ENCODE data around the gene TBCEL. TPM values are rescaled to one million over a fixed set of nuclear protein-coding genes. Genes with fewer than 3 reads are reported as not detected.

Gene TBCEL
- total RNA-seq, 2 experiments from 2014 or later, result 11.8 to 13.1 TPM

DNA sequence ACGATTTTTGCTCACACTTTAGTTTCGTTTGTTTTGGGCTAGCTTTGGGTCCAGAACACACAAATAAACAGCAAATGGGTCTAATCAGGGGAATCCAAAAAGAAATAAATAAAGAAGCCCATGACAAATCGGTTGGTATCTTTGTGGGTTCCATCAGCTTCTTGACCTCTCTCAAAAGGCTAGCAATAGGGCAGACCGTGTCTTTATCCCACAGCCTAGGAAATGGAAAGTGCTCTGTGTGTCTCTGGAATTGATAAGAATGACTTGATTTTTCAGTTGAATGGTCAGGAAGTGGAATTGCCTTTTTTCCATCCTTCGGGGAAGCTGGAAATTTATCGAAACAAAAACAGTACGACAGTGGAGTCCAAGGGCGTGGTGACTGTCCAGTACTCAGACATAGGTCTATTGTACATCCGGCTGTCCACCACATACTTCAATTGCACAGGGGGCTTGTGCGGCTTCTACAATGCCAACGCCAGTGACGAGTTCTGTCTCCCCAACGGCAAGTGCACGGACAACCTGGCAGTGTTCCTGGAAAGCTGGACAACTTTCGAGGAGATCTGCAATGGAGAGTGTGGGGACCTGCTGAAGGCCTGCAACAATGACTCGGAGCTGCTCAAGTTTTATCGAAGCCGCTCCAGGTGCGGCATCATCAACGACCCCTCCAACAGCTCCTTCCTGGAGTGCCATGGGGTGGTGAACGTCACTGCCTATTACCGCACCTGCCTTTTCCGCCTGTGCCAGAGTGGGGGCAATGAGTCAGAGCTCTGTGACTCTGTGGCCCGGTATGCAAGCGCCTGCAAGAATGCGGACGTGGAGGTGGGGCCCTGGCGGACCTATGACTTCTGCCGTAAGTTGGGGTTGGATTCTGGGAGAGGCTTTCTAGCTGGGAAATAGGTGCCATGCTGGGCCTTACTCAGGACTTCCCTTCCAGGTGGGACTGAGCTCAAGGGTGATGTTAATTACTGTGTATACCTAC, 105.7 kb downstream of the TBCEL start:
- Mint-ChIP-seq H3K9me3 (no peaks in the 10 kb centered on the region), H3K4me1 (no peaks in the 10 kb centered on the region), H3K36me3 (ENCODE audit: low read depth) (no peaks in the 10 kb centered on the region), H3K27me3 (no peaks in the 10 kb centered on the region), H3K27ac (no peak overlapping the region), H3K4me3 (no peak overlapping the region)
- CTCF ChIA-PET, result no interaction called here
- DNase-seq, result no peak
- POLR2A ChIA-PET, result no interaction called here

DNA sequence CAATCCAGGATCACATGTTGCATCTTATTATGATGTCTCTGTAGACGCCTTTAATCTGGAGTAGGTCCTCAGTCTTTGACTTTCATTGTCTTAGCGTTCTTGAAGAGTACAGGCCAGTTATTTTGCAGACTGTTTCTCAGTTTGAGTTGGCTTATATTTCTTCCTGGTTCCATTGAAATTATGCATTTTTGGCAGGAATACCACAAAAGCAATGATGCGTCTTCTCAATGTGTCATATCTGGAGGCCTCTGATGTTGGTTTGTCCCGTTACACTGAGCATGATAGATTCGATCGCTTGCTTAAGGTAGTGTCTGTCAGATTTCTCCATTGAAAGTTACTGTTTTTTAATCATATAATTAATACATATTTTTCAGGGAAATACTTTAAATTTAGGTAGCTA, 107.8 kb downstream of the TBCEL start:
- no peak for DNase-seq
- no peaks in the 10 kb centered on the region for H3K27me3 Mint-ChIP-seq
- H3K9me3 Mint-ChIP-seq, result no peaks in the 10 kb centered on the region
- no peaks in the 10 kb centered on the region for H3K4me1 Mint-ChIP-seq
- H3K36me3 Mint-ChIP-seq (ENCODE audit: low read depth), result no peaks in the 10 kb centered on the region
- no peak overlapping the region for H3K27ac Mint-ChIP-seq
- CTCF ChIA-PET, result no interaction called here
- no peak overlapping the region for H3K4me3 Mint-ChIP-seq
- POLR2A ChIA-PET, result no interaction called here

DNA sequence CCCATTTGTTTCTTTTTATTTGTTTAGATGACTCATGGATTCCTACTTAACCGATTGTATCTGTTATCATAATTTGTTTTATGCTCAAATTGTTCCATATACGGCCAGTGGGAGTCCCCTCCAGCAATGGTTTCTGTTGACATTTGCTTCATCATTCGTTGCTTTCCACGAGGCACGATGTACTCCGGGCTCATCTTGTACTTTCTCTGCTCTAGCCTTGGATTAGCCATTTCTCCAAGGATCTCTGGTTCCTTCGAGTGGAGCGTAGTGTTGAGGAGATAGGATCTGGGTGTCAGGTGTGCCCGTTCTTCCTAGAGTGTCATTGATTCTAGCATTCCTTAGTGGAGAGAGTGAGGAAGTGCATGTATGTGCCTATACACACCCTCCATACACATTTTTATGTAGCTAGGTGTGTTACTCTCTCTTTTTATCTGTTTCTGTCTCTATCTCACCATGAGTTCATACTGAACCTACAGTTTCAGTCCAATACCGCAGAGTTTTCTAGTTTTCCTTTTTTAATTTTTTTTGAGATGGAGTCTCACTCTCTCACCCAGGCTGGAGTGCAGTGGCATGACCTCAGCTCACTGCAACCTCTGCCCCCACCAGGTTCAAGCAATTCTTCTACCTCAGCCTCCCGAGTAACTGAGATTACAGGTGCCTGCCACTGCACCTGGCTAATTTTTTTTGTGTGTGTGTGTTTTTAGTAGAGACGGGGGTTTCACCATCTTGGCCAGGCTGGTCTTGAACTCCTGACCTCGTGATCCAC, 108.5 kb downstream of the TBCEL start:
- ChIA-PET POLR2A (interaction anchor here (0.9 kb wide), 1 partner anchor 202 kb away, joined by 3 read pairs; no protein-coding TSS in a partner anchor), CTCF (no interaction called here)
- Mint-ChIP-seq H3K27ac (no peak overlapping the region), H3K4me3 (no peak overlapping the region), H3K36me3 (ENCODE audit: low read depth) (no peaks in the 10 kb centered on the region), H3K4me1 (no peaks in the 10 kb centered on the region), H3K27me3 (no peaks in the 10 kb centered on the region), H3K9me3 (no peaks in the 10 kb centered on the region)
- DNase-seq, result no peak

DNA sequence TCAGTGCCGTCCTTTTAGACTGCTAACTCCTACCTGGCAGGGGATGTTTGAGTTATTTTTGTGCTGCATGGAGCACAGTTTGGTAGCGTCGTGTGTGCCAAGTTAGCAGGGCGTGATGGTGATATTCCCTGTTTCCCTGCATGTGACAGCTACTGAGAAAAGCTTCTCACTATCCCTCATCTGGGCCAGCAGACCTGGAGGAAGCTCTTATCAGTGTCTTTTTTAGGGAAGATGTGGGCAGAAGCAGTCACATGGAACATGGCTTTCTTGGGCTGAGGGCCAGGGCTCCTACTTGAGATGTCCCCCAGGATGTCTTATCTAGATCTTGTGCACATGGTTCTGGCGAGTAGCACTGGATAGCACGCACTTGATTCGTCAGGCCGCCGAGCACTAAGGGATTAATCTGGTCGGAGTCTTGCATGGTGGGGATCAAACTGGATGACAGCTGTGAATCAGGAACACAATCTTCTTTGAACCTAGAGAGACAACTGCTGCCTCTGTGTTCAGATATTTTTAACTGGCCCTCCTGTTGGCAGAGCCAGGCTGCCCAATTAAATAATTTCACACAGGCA, 110.9 kb downstream of the TBCEL start:
- Mint-ChIP-seq H3K9me3 (no peaks in the 10 kb centered on the region), H3K4me3 (no peak overlapping the region), H3K27ac (no peak overlapping the region), H3K36me3 (ENCODE audit: low read depth) (no peaks in the 10 kb centered on the region), H3K27me3 (no peaks in the 10 kb centered on the region), H3K4me1 (no peaks in the 10 kb centered on the region)
- DNase-seq, result no peak
- POLR2A ChIA-PET, result no interaction called here
- CTCF ChIA-PET, result no interaction called here

DNA sequence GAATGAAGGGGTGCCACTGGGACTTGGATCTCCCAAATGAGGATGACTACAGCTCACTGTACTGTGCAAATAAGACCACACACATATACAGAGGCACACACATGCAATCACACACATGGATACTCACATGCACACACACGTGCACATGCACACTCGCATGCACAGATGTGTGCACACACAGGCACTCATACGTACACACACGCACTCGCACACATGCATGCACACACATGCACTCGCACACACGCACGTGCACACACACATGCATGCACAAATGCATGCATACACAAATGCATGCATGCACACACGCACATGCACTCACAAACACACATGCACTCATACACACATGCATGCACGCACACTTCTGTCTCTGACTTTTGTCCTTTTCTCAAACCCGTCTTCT, 113.1 kb downstream of the TBCEL start:
- Mint-ChIP-seq H3K4me1 (no peaks in the 10 kb centered on the region), H3K36me3 (ENCODE audit: low read depth) (no peaks in the 10 kb centered on the region), H3K9me3 (no peaks in the 10 kb centered on the region), H3K4me3 (no peak overlapping the region), H3K27me3 (peaks cover 3% of the 10 kb centered on the region), H3K27ac (no peak overlapping the region)
- CTCF ChIA-PET, result no interaction called here
- no peak for DNase-seq
- POLR2A ChIA-PET, result no interaction called here

DNA sequence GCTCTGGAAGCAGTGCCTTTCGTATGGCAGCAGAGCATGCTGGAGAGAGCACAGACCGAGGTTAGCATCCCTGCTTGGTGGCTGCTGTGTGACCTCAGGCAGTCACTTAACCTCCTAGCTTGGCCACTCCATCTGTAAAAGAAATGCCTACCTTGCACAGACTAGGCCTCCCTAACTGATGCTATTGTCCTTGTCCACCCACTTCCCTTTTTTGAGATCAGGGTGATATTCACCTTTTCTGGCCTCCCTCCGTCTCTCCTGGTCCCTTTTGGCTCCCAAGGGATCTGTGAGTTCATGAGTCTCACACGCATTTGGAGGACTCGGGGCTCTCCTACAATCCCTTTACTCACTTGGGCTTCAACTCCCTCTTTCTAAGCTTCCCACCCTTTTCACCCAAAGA, 114.4 kb downstream of the TBCEL start:
- H3K9me3 Mint-ChIP-seq, result no peaks in the 10 kb centered on the region
- H3K4me3 Mint-ChIP-seq, result no peak overlapping the region
- CTCF ChIA-PET, result no interaction called here
- no peaks in the 10 kb centered on the region for H3K36me3 Mint-ChIP-seq (ENCODE audit: low read depth)
- POLR2A ChIA-PET, result no interaction called here
- no peak overlapping the region for H3K27ac Mint-ChIP-seq
- H3K4me1 Mint-ChIP-seq, result no peaks in the 10 kb centered on the region
- DNase-seq, result no peak
- peaks cover 6% of the 10 kb centered on the region for H3K27me3 Mint-ChIP-seq

DNA sequence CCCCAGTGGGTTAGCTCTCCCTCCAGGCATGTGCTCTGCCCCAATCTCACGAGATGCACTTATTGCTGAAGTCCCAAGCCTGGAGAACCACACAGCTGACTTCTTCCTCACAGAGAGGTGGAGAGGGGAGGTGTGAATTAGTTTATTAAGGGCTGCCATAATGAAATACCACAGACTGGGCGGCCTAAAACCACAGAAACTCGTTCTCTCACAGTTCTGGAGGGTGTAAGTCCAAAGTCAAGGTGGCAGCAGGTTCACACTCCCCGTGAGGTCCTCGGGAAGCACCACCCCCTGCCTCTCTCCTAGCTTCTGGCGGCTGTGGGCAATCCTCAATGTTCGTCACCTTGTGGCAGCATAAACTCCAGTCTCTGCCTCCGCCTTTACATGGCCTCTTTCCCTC, 116.5 kb downstream of the TBCEL start:
- no peaks in the 10 kb centered on the region for H3K36me3 Mint-ChIP-seq (ENCODE audit: low read depth)
- CTCF ChIA-PET, result interaction anchor here (0.6 kb wide), 1 partner anchor 10 kb away, joined by 3 read pairs; no protein-coding TSS in a partner anchor

More for the DNA sequence above, 116.5 kb downstream of the TBCEL start:
- peaks cover 6% of the 10 kb centered on the region for H3K27me3 Mint-ChIP-seq
- H3K4me1 Mint-ChIP-seq, result no peaks in the 10 kb centered on the region
- no peak for DNase-seq
- H3K27ac Mint-ChIP-seq, result no peak overlapping the region
- no peaks in the 10 kb centered on the region for H3K9me3 Mint-ChIP-seq
- no peak overlapping the region for H3K4me3 Mint-ChIP-seq
- POLR2A ChIA-PET, result no interaction called here

Other genes starting within 250 kb of the TBCEL start
- under 1 TPM; 0.10 to 0.20 TPM for gene TECTA, start 77.1 kb downstream of the TBCEL start, total RNA-seq